Measurements from ENCODE around the gene ITGA11.

Gene ITGA11

DNA sequence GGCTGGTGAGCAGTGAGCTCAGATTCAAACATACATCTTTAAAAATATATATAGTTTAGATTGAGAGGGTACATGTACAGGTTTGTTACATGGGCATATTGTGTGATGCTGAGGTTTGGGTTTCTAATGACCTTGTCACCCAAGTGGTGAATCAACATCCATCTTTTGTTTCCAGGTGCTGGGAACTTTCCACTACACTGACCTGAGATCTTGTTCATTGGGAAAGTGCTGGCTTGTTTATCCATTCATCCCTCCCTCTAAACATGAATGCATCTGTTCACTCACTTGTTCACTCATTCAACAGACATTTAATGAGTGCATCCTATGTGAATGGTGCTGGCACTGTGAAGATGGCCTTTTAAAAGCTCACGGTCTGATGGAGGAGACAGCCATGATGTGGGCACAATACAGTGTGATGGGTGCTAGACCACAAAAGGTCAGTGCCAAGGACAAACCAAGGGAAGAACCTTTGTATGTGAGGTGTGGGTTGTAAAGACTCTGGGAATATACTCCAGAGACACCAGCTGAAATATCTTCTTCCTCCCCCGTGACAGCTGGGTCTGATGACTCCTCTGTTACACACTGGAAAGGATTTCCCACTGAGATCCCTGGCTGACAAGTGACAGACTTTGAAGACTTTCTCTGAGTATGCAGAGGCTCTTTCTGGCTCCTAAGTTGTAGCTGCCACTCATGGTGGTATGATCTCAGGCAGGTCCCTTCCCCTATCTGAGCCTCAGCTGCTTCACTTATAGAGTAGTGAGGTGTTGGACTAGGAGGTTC lies 16.2 kb upstream of the ITGA11 start:
- DNase-seq = no peak

DNA sequence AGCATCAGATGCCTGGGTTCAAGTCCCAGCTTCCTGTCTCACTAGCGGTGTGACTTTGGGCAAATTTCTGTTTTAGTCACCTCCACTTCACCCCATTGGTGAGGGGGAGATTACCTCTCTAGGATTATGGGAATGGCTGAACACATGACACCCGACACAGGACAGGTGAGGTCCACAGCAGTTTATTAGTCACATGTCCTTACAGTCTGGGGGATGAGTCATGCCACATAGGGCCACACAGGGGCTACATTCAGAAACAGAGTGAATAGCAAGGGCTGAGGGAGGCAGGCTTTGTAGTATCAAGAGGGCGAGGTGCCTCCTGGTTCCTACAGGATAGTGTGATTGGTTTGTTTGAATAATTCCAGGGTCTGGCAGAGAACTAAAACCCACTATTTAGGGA lies 15.2 kb upstream of the ITGA11 start:
- DNase-seq = no peak

DNA sequence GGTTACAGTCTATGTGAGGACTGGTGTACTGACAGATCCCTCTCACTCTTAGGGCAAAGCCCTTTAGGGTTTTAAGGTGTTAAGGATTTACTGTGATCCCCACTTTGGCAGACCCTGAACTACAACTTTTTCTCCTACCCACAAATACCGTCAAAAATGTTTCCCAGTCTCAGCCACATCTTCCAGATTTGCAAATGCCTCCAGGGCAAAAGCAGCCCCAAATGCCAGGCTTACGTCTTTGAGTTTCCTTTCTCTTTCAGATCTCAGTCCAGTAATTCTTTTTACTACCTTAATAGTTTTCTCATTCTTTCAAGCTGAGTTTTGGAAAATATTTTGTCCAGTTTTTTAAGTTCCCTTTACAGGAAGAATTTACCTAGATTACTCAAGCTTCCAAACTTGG lies 13.4 kb upstream of the ITGA11 start:
- no peak for DNase-seq

DNA sequence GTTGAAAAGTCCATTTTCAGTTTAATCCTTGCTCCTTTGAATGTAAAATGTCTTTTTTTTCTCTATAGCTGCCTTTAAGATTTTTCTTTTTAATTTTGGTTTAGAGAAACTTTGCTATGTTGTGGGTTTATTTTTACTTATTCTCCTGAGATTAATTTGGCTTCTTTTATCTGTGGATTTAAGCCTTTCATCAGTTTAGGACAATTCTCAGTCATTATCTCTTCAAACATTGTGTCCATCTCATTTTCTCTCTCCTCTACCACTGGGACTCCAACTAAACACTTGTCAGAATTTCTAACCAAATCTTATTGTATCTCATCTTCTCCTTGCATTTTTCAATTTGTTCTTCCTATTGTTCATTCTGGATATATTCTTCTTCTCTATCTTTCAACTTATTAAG lies 12.4 kb upstream of the ITGA11 start:
- no peak for DNase-seq

DNA sequence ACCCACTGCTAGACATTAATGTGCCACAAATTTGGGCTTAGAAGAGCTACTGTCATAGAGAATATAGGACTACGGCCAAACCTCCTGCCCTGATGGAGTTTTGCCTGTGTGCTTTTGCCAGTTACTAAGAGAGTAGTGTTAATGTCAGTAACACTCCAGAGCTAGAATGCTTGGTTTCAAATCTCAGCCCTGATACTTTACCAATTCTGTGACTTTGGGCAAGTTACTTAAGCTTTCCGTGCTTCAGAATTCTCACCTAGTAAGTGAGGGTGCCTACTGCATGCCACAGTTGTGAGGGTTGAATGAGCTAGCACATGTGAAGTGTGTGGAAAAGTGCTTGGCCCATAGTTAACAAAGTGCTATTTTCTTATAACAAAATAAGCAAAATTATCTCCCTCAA lies 10.9 kb upstream of the ITGA11 start:
- no peak for DNase-seq

DNA sequence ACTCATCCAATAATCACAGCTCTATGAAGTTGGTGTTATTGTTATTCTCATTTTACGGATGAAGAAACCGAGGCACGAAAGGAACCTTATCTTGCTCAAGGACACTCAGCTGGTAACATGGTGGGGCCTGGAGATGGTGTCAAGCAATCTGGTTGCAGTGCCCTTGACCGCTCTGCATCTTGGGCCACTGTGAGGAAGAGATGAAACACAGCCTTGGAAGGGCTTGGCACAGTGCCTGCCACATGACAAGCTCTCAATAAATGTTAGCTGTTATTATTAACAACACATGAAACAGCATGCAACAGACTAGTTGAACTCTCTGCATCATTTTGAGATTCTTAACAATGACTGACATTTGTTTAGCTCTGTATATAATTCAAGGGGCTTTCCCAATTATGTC lies 10.1 kb upstream of the ITGA11 start:
- DNase-seq = no peak

DNA sequence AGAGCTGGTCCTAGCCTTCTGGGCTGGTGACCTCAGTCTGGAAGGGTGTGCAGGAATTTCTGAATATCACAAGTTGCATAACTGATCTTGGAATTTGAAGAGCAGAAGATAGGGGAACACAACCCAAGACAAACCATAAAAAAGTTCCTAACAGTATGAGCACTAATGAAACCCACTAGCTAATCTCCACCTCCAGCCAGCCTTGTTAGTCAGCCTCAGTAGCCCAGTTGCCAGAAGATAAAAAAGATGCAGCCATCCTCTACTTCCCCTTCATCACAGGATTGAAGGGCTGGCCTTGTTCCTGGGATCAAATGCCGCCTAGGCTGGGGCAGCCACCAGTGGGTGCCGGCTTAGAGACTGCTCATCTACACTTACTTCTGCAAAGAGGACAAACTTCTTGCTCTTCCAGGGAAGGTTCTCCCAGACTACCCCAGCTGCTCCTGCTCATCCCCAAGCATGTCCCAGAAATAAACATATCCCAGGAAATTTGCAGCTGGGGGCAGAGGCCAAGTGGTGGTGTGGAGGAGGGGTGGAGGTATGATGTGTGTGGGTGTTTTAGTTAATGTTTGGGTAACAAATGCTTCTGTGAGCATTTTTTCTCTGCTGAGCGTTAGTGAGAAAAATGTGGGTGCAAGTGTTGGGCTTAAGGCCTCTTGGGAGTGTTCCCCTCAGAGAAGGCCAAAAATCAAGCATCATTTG lies 9.2 kb upstream of the ITGA11 start:
- DNase-seq = no peak

DNA sequence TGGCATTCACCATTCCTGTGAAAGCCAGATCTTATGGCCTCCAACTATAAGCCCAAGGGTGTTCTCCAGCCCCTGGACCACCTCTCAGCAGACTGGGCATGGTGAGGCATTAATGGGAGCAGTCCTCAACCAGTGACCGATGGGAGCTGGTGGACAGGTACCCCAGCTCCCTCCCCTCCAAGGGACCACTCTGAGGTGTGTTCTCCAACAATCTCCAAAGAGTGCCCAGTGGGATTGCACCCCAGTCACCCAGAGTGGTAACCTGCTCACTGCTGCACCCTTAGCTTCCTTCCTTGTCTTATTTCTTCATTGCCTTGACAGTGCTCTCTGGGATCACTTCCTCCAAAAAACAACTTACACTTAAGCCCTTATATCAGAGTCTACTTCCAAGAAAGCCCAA lies 8.2 kb upstream of the ITGA11 start:
- no peak for DNase-seq

DNA sequence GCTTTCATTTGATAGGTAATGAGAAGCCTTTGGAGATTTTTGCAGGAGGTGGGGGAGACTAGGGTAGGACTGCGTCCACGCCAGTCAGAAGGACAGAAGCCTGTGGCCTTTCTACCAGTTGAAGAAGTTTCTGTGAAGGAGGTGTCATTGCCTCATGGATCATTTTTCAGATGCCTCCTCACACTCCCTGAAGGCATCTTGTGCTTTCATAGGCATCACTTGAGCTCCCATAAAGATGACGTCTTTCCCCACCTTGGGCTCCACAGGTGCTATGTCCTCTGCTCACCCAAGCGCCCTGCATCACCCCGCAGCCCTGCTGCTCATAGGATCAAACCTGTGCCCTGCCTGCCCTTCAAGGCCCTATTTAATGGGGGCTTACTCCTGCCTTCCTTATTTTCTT lies 7.5 kb upstream of the ITGA11 start:
- DNase-seq = no peak

DNA sequence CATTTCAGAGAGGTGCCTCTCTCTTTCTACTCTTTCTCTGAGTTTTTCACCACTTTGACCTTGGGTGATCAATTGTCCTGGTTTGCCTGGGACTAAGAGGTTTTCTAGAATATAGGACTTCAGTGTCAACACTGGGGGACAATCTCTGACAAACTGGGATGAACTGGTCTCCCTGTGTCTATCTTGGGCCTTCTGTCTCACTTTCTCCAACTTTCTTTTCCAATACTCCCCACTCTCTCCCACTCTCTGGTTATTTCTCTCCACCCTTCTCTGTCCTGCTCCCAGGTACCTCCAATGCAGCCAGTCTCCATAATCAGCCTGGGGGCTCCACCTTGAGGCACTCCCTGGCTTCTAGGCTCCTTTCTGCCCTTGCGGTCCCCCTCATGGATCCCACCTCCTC lies 4.7 kb upstream of the ITGA11 start:
- no peak for DNase-seq

DNA sequence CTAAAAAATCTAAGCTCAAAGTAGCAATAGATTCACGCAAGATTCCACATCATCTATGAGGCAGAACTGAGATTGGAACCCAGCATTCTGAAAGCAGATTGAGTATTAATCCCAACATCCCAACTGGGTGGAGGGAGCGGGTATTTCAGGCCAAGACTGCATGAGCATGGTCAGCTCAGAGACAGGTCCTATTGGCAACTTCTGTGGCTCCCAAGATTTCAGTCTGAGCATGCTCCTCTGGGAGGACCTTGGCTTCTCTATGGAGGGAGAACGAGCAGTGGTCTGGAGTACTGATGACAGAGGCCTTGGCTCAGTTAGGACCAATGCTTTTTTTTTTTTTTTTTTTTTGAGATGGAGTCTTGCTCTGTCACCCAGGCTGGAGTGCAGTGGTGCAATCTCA lies 4.0 kb upstream of the ITGA11 start:
- no peak for DNase-seq

DNA sequence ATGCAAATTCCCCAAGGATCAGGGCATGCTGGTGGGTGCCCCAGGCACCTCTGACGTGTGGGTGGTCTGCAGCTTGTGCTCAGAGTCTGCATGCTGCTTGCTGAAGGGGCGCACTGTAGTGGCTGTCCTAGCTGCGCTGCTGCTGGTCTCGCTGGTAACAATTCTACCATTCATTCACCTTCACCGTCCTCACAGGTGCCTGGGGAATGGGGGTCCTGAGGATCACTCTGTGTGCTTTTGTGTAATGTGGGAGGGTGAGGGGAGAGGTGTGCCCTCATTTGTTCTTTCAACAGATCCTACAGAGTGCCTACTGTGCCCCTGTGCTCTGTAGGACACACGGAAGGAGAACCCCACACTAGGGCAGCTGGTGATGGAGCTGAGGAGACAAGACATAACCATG lies 2.1 kb upstream of the ITGA11 start:
- no peak for DNase-seq

DNA sequence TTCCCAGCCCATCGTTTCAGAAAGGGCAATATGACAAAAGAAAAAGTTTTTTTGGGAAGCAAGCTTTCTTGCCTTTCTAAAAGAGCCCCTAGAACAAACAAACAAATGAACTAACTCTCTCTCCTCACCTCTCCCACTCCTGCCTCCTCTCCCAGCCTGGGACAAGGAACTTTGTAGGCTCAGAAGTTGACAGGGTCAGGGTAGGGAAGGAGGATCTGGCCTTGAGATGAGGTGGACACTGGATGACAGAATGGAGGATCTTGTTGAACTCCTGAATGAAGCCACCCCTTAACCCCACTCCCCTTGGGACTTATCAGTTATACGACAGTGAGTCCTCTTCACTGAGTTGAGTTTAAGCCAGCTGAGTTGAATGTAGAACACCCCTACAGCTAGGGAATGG lies 1.6 kb upstream of the ITGA11 start:
- no peak for DNase-seq

DNA sequence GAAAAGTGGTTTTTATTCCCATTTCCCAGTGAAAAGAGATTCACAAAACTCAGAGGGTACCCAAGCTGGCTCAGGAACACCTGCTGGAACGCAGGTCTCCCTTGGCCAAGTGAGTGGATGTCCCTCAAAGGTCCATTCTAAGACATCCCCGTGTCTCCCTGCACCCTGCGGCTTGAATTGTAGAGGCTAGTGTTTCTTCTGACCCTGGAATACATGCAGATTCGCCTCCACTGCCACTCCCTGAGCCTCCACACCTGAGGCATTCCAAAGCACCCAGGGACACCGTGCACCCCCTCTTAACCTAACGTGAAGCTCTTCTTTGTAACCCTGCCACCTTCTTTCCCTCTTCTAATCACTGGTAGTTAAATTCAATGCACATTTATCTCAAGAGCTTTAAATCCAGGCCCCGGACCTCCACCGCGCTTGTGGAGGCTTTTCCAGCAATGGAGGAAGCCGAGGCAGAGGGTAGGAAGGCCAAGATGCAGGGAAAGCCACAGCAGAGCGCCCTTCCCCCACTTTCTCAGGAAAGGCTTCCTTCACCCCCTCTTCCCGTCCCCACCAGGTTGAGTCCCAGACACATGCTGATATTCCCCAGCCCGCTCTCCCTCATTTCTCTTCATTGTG lies 590 bp upstream of the ITGA11 start:
- no peak for DNase-seq

DNA sequence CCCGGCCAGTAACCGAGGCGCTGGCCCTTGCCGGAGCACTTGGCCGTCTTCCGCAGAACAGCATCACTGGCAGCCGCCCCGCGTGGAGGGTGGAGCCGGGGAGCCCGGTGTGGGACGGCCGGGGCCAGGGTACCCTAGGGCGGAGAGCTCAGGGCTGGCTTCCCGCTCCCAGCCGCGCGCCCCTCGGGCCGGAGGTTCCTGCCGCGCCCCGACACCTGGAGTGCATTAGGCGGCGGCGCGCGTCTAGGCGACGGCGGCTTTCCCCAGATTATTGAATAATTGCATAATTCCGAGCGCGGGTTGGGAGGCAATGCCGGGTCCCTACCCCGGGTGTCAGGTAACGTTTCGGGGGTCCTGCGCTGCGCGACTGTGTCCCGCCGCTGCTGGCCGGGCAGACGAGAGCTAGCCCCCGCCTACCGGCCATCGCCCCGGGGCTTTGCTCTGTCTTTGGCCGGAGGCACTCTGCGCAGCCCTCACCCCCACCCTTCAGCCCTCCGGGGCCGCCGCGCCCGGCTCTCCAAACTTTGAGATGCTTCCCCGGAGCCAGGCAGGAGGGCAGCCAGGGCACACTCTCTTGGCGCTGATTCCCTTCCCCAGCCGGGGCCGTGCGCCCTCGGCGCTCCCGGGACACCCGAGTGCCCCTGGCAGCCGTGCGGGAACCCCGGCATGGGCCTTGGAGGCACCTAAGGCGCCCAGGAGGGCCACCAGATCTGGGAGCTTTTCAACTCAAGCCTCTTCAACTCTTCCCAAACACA lies 749 bp downstream of the ITGA11 start:
- DNase-seq = no peak

DNA sequence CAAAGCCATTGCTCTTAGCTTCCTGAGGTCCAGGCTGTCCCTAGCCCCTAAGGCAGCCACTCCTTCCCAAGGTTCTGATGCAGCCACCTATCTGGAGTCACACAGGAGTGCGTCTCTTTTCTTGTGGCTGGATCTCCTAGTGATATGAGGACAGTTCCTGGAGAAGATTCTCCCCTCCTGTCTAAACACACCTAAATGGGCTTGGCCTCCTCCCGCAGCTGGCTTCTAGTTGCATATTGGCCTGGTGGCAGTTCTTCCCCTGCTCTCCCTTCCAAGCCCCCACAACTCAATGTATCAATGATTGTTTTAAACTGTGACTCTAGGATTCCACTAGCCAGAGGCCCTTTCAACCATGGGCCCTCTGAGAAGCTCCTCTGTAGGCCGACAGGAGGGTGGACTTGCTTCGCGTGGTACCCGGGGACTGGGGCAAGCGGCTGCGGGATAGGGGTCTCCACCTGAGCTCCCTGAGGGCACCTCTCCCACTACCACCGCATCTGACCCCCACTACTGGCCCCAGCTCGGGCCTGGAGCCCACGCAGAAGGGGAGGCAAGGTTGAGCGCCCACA lies 1.4 kb downstream of the ITGA11 start:
- DNase-seq = no peak

DNA sequence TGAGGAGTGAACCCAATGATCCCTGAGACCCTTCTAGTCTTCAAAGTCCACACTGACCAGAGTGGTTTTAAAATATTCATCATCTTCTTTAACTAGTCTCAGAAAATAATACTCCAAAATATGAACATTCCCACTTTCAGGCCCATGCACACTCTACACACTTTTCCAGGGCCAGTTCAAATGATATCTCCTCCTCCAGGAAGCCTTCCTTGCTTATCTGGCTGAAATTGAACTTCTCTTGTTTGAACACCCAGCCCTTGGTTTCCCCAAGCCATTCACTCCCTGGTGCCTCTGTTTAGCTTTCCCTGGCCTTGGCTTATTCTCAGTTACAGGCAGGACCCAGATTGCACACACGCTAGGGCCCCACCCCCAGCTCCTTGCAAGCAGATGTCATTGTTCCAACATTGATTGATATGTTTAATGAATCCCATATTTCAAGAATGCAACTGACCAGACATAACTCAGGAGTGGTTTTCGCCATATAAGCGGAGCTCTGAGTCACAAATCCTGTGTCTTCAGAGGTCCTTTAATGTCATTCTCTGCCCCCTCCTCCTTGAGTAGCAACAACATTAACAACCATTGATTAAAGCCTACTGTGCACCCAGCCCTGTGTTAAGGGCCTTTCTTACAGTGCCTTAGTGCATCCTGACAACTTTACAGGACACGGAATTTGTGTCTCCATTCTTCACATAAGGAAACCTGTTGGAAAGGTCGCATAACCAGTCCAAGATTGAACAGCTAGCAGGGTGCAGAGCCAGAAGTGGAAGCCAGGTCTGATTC lies 2.1 kb downstream of the ITGA11 start:
- no peak for DNase-seq

DNA sequence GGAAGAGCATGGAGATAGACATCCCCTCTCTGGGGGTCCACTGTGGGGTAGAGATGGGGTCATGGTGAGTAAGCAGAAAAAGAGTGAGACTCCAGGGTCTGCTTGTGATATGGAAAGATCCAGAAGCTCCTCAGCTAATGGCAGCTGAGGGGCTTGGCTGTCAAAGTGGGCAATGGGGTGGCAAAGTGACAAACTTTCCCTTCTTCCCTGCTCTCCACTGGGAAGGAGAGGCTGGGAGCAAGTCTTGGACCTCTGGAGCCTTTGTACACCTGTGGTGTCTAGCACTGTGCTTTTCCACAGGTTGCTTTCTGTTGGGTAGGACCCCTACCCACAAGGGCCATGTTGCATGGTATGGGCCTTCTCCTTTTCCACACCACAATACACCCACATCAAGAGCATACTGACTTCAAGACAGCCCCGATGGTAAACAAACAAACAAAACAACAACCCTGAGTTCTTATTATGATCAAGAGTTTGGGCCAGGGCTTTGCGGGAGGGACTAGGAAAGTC lies 3.5 kb downstream of the ITGA11 start:
- no peak for DNase-seq

DNA sequence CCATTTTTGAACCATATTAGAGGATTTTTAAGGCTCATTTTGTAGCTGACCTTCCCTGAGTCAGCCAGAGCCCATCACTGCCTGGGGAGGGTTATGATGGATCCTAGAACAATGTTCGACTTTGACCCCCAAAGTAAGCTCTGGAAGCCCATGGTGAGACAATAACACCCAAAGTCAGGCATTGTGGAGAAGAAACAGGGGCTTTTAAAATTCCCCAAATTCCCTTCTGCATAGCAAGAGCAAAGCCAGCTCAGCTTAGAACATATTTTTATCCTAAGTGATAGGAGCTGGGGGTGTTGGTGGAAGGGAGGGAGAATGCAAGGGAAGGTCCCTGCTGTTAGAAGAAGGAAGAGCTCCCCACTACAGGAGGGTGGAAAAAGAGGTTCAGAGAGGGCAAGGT lies 4.0 kb downstream of the ITGA11 start:
- DNase-seq = no peak

DNA sequence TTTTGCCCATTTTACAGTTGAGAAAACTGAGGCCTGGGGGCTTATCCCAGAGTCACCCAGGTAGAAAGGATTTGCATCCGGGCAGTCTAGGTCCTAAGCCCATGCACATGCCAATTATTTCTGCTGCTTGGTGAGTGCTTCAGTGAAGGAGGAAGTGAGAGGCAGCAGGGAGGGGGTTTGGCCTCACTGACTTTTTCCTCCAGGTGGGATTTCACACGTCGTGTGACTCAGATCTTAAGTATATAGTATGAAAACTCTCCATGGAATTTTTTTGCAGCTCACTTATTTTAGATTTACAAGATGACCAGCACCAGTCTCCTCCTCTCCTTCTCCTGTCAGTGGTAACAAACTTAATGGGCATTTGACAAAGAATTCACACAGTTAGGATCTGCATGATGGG lies 4.6 kb downstream of the ITGA11 start:
- DNase-seq = no peak

DNA sequence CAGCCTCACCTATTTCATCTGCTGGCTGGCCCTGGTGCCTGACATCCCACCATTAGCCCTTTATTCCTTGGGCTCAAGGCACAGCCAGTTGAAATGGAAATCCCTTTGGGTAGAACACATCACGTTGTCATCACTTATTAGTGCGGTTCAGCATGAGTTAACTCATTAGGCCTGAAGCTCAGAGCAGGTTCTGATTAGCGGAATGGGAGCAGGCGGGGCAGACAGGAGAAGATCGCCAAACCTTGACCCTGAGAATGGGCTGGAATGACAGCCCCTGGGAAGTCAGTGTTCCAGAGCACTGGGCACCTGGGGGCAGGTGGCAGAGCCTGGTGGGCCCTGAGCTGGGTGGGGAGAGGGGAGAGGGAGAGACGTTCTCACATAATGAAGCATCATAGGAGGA lies 5.8 kb downstream of the ITGA11 start:
- DNase-seq = no peak

DNA sequence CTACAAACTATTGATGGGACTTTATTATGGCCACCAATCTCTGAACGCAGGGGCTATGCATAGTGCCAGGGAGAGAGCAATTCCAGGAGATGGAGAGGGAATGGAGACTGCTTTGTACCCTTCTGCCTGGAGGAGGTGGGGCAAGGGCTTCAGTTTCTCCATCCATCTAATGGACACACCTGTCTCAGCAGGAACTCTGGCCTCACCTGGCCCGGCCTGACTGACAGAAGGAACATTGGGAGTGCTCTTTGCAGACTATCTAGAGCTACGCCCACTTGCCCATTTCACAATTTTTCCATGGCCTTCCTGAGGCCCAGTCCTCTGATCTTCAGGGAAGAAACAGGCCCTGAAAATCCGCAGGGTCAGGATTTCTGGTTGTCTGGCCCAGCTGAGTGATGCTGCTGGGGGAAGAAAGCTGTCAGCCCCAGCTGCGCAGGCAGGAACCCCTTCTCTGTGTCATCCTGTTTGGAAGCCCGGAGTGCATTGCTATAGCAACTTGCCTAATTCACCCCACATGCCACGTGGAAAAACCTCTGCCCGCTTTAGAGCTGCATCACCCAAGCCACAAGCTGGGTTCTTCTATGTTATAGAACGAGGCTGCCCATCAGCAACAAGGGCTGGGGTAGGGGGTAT lies 6.4 kb downstream of the ITGA11 start:
- no peak for DNase-seq

Measured in T-helper 2 cell (primary cell).